Measurements from ENCODE around the gene ARID2.

DNA sequence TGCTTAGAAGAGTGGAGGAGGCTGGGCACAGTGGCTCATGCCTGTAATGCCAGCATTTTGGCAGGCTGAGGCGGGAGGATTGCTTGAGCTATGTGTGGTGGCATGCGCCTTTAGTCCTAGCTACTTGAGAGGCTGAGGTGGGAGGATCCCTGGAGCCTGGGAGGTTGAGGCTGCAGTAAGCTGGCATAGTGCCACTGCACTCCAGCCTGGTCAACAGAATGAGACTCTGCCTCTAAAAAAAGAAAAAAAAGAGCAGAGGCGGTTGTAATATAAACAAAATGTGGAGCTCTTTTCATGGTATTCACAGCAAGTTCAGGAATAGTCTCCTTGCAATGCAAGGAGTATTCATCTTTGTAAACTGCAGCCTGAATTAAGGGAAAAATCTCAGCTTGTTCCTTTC lies 27.2 kb downstream of the ARID2 start:
- TF ChIP-seq EZH2phosphoT487 (IDR thresholded peaks at IDR 0.05; ENCODE audit: borderline replicate concordance, low read length) = no peak
- TF ChIP-seq, protein P1, sequence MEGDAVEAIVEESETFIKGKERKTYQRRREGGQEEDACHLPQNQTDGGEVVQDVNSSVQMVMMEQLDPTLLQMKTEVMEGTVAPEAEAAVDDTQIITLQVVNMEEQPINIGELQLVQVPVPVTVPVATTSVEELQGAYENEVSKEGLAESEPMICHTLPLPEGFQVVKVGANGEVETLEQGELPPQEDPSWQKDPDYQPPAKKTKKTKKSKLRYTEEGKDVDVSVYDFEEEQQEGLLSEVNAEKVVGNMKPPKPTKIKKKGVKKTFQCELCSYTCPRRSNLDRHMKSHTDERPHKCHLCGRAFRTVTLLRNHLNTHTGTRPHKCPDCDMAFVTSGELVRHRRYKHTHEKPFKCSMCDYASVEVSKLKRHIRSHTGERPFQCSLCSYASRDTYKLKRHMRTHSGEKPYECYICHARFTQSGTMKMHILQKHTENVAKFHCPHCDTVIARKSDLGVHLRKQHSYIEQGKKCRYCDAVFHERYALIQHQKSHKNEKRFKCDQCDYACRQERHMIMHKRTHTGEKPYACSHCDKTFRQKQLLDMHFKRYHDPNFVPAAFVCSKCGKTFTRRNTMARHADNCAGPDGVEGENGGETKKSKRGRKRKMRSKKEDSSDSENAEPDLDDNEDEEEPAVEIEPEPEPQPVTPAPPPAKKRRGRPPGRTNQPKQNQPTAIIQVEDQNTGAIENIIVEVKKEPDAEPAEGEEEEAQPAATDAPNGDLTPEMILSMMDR (conservative IDR thresholded peaks at IDR 0.05; ENCODE audit: low read depth, low read length) = no peak

All from PC-3 (cell line).